ENCODE results near the gene EXPH5.
A peak's percentile ranks its signal among the peaks of the same experiment; 100 is the strongest.

The EXPH5 gene

GRCh38 chr11:108571001-108571400, 22.6 kb downstream of the EXPH5 start:
- in situ Hi-C loops (cut with HindIII; ENCODE audit: low sequenced_read_pairs), result no loop called here
- H3K4me3 ChIP-seq (ENCODE audit: low read depth, low read length), result no peak overlapping the region
- no peak for TF ChIP-seq CTCF (IDR thresholded peaks at IDR 0.05; ENCODE audit: low read depth, low read length)
- DNase-seq (ENCODE audit: low read depth, low spot score), result no peak

GRCh38 chr11:108569896-108570295, 23.7 kb downstream of the EXPH5 start:
- DNase-seq (ENCODE audit: low read depth, low spot score), result no peak
- TF ChIP-seq CTCF (IDR thresholded peaks at IDR 0.05; ENCODE audit: low read depth, low read length), result no peak
- in situ Hi-C loops (cut with HindIII; ENCODE audit: low sequenced_read_pairs), result no loop called here
- H3K4me3 ChIP-seq (ENCODE audit: low read depth, low read length), result no peak overlapping the region

- no peak for TF ChIP-seq CTCF (IDR thresholded peaks at IDR 0.05; ENCODE audit: low read depth, low read length)
- in situ Hi-C loops (cut with HindIII; ENCODE audit: low sequenced_read_pairs), result no loop called here
- H3K4me3 ChIP-seq (ENCODE audit: low read depth, low read length), result no peak overlapping the region
- no peak for DNase-seq (ENCODE audit: low read depth, low spot score)
These were observed 25.2 kb downstream of the EXPH5 start for GRCh38 chr11:108568195-108568858.

- in situ Hi-C loops (cut with HindIII; ENCODE audit: low sequenced_read_pairs), result no loop called here
- DNase-seq (ENCODE audit: low read depth, low spot score), result no peak
- TF ChIP-seq CTCF (IDR thresholded peaks at IDR 0.05; ENCODE audit: low read depth, low read length), result no peak
- no peak overlapping the region for H3K4me3 ChIP-seq (ENCODE audit: low read depth, low read length)
These were observed 27.9 kb downstream of the EXPH5 start for GRCh38 chr11:108565653-108566052.

GRCh38 chr11:108562746-108563581, 30.6 kb downstream of the EXPH5 start:
- in situ Hi-C loops (cut with HindIII; ENCODE audit: low sequenced_read_pairs), result no loop called here
- no peak overlapping the region for H3K4me3 ChIP-seq (ENCODE audit: low read depth, low read length)
- no peak for DNase-seq (ENCODE audit: low read depth, low spot score)
- TF ChIP-seq CTCF (IDR thresholded peaks at IDR 0.05; ENCODE audit: low read depth, low read length), result no peak

GRCh38 chr11:108561535-108561991, 32.0 kb downstream of the EXPH5 start:
- in situ Hi-C loops (cut with HindIII; ENCODE audit: low sequenced_read_pairs), result no loop called here
- no peak overlapping the region for H3K4me3 ChIP-seq (ENCODE audit: low read depth, low read length)

More at GRCh38 chr11:108561535-108561991, 32.0 kb downstream of the EXPH5 start:
- TF ChIP-seq CTCF (IDR thresholded peaks at IDR 0.05; ENCODE audit: low read depth, low read length), result no peak
- peak; percentile 31 for DNase-seq (ENCODE audit: low read depth, low spot score)

Data from astrocyte of the spinal cord (primary cell).